ENCODE data around the gene GPBP1.

The GPBP1 gene

GRCh38 chr5:57189515-57189914 is 15.7 kb downstream of the GPBP1 start:
- no peak overlapping the region for H4K91ac ChIP-seq (ENCODE audit: low read depth, low read length)
- H3K23ac ChIP-seq (ENCODE audit: low read length), result no peak overlapping the region
- H3K4me2 ChIP-seq (ENCODE audit: low read length), result no peak overlapping the region
- peak overlapping the region; percentile 27 for H3K4ac ChIP-seq (ENCODE audit: low read depth, low read length)
- H4K12ac ChIP-seq (ENCODE audit: low read depth, low read length), result no peak overlapping the region
- H3K4me1 ChIP-seq (ENCODE audit: control insufficient read depth in 1 of 2, insufficient read depth in 2 of 2, low read length in 2 of 2), result peaks cover 3 to 4% of the 10 kb centered on the region in 2 experiments
- H3K27me3 ChIP-seq (ENCODE audit: insufficient read depth, low read length), result no peaks in the 10 kb centered on the region
- H3K27ac ChIP-seq (ENCODE audit: low read depth, low read length), result no peak overlapping the region
- no peak overlapping the region for H2AFZ ChIP-seq (ENCODE audit: insufficient read depth, low read length, poor library complexity)
- DNase-seq, result no peak
- no peak overlapping the region for H3K18ac ChIP-seq (ENCODE audit: low read length)
- no peaks in the 10 kb centered on the region for H3K9me3 ChIP-seq (ENCODE audit: insufficient read depth, low read depth, low read length)
- WGBS (ENCODE audit: extremely low coverage, insufficient coverage, insufficient read length), result no CpG with 5 or more reads among the region's 3 CpGs
- H3K14ac ChIP-seq (ENCODE audit: low read length), result no peak overlapping the region
- peaks cover 9 to 12% of the 10 kb centered on the region in 2 experiments for H3K36me3 ChIP-seq (ENCODE audit: control insufficient read depth in 1 of 2, insufficient read depth in 2 of 2, low read length in 2 of 2)
- no peaks in the 10 kb centered on the region for H3K79me1 ChIP-seq (ENCODE audit: low read length)
- no peak overlapping the region for H3K9ac ChIP-seq (ENCODE audit: low read length)
- H2BK120ac ChIP-seq (ENCODE audit: insufficient read depth, low read length, poor library complexity), result no peak overlapping the region
- no peak overlapping the region for H3K4me3 ChIP-seq (ENCODE audit: low read depth, low read length)
- H2AK5ac ChIP-seq (ENCODE audit: low read length), result no peak overlapping the region
- H2BK12ac ChIP-seq (ENCODE audit: low read length), result no peak overlapping the region
- peaks cover 34% of the 10 kb centered on the region for H3K79me2 ChIP-seq (ENCODE audit: control insufficient read depth, insufficient read depth, low read length, poor library complexity)
- no peak overlapping the region for H2BK5ac ChIP-seq (ENCODE audit: low read depth, low read length, poor library complexity)
- H4K8ac ChIP-seq (ENCODE audit: low read depth, low read length), result no peak overlapping the region

GRCh38 chr5:57190593-57190992 is 16.7 kb downstream of the GPBP1 start:
- peak overlapping the region; percentile 18 for H4K12ac ChIP-seq (ENCODE audit: low read depth, low read length)
- no peak for DNase-seq
- peaks cover 3 to 4% of the 10 kb centered on the region in 2 experiments for H3K4me1 ChIP-seq (ENCODE audit: control insufficient read depth in 1 of 2, insufficient read depth in 2 of 2, low read length in 2 of 2)
- H3K27ac ChIP-seq (ENCODE audit: low read depth, low read length), result no peak overlapping the region
- H3K9me3 ChIP-seq (ENCODE audit: insufficient read depth, low read depth, low read length), result no peaks in the 10 kb centered on the region
- no peak overlapping the region for H3K14ac ChIP-seq (ENCODE audit: low read length)
- no peak overlapping the region for H2BK5ac ChIP-seq (ENCODE audit: low read depth, low read length, poor library complexity)
- H2AFZ ChIP-seq (ENCODE audit: insufficient read depth, low read length, poor library complexity), result no peak overlapping the region
- H3K4ac ChIP-seq (ENCODE audit: low read depth, low read length), result peak overlapping the region; percentile 99
- no peaks in the 10 kb centered on the region for H3K27me3 ChIP-seq (ENCODE audit: insufficient read depth, low read length)
- H3K23ac ChIP-seq (ENCODE audit: low read length), result no peak overlapping the region
- peaks cover 30% of the 10 kb centered on the region for H3K79me2 ChIP-seq (ENCODE audit: control insufficient read depth, insufficient read depth, low read length, poor library complexity)
- no peaks in the 10 kb centered on the region for H3K79me1 ChIP-seq (ENCODE audit: low read length)
- H3K9ac ChIP-seq (ENCODE audit: low read length), result no peak overlapping the region
- no peak overlapping the region for H3K4me2 ChIP-seq (ENCODE audit: low read length)
- H2AK5ac ChIP-seq (ENCODE audit: low read length), result no peak overlapping the region
- WGBS (ENCODE audit: extremely low coverage, insufficient coverage, insufficient read length), result no CpG with 5 or more reads among the region's 2 CpGs
- no peak overlapping the region for H2BK120ac ChIP-seq (ENCODE audit: insufficient read depth, low read length, poor library complexity)
- no peak overlapping the region for H4K91ac ChIP-seq (ENCODE audit: low read depth, low read length)
- no peak overlapping the region for H3K18ac ChIP-seq (ENCODE audit: low read length)
- H3K4me3 ChIP-seq (ENCODE audit: low read depth, low read length), result no peak overlapping the region
- H3K36me3 ChIP-seq (ENCODE audit: control insufficient read depth in 1 of 2, insufficient read depth in 2 of 2, low read length in 2 of 2), result peaks cover 11 to 12% of the 10 kb centered on the region in 2 experiments
- H4K8ac ChIP-seq (ENCODE audit: low read depth, low read length), result no peak overlapping the region
- no peak overlapping the region for H2BK12ac ChIP-seq (ENCODE audit: low read length)

- Histone ChIP-seq H2AK5ac (ENCODE audit: low read length) (no peak overlapping the region), H3K27ac (ENCODE audit: low read depth, low read length) (no peak overlapping the region), H3K36me3 (ENCODE audit: control insufficient read depth in 1 of 2, insufficient read depth in 2 of 2, low read length in 2 of 2) (peaks cover 11 to 12% of the 10 kb centered on the region in 2 experiments), H3K23ac (ENCODE audit: low read length) (no peak overlapping the region), H4K8ac (ENCODE audit: low read depth, low read length) (no peak overlapping the region), H3K4me3 (ENCODE audit: low read depth, low read length) (no peak overlapping the region), H3K18ac (ENCODE audit: low read length) (no peak overlapping the region), H3K4ac (ENCODE audit: low read depth, low read length) (peak overlapping the region; percentile 99), H2BK12ac (ENCODE audit: low read length) (no peak overlapping the region), H4K91ac (ENCODE audit: low read depth, low read length) (no peak overlapping the region), H3K4me1 (ENCODE audit: control insufficient read depth in 1 of 2, insufficient read depth in 2 of 2, low read length in 2 of 2) (peaks cover 3 to 4% of the 10 kb centered on the region in 2 experiments), H2BK120ac (ENCODE audit: insufficient read depth, low read length, poor library complexity) (no peak overlapping the region), H3K79me1 (ENCODE audit: low read length) (no peaks in the 10 kb centered on the region), H3K9me3 (ENCODE audit: insufficient read depth, low read depth, low read length) (no peaks in the 10 kb centered on the region), H3K79me2 (ENCODE audit: control insufficient read depth, insufficient read depth, low read length, poor library complexity) (peaks cover 27% of the 10 kb centered on the region), H3K9ac (ENCODE audit: low read length) (no peak overlapping the region), H4K12ac (ENCODE audit: low read depth, low read length) (no peak overlapping the region), H2AFZ (ENCODE audit: insufficient read depth, low read length, poor library complexity) (no peak overlapping the region), H3K27me3 (ENCODE audit: insufficient read depth, low read length) (no peaks in the 10 kb centered on the region), H3K14ac (ENCODE audit: low read length) (no peak overlapping the region), H3K4me2 (ENCODE audit: low read length) (no peak overlapping the region), H2BK5ac (ENCODE audit: low read depth, low read length, poor library complexity) (no peak overlapping the region)
- no CpG with 5 or more reads among the region's 5 CpGs for WGBS (ENCODE audit: extremely low coverage, insufficient coverage, insufficient read length)
- peak; percentile 41 to 61 for DNase-seq
Observed at GRCh38 chr5:57191163-57191562, 17.3 kb downstream of the GPBP1 start.

- H3K4me3 ChIP-seq (ENCODE audit: low read depth, low read length), result no peak overlapping the region
- H3K4me1 ChIP-seq (ENCODE audit: control insufficient read depth in 1 of 2, insufficient read depth in 2 of 2, low read length in 2 of 2), result peaks cover 3 to 4% of the 10 kb centered on the region in 2 experiments
- H2BK120ac ChIP-seq (ENCODE audit: insufficient read depth, low read length, poor library complexity), result no peak overlapping the region
- H3K23ac ChIP-seq (ENCODE audit: low read length), result no peak overlapping the region
- H3K79me1 ChIP-seq (ENCODE audit: low read length), result no peaks in the 10 kb centered on the region
- WGBS (ENCODE audit: extremely low coverage, insufficient coverage, insufficient read length), result no CpG with 5 or more reads among the region's 2 CpGs
- H2BK5ac ChIP-seq (ENCODE audit: low read depth, low read length, poor library complexity), result no peak overlapping the region
- H3K27ac ChIP-seq (ENCODE audit: low read depth, low read length), result no peak overlapping the region
- no peak overlapping the region for H4K91ac ChIP-seq (ENCODE audit: low read depth, low read length)
- H3K4ac ChIP-seq (ENCODE audit: low read depth, low read length), result peak overlapping the region; percentile 79
- H2BK12ac ChIP-seq (ENCODE audit: low read length), result no peak overlapping the region
- peaks cover 24% of the 10 kb centered on the region for H3K79me2 ChIP-seq (ENCODE audit: control insufficient read depth, insufficient read depth, low read length, poor library complexity)
- H3K9me3 ChIP-seq (ENCODE audit: insufficient read depth, low read depth, low read length), result no peaks in the 10 kb centered on the region
- H3K36me3 ChIP-seq (ENCODE audit: control insufficient read depth in 1 of 2, insufficient read depth in 2 of 2, low read length in 2 of 2), result peaks cover 9 to 15% of the 10 kb centered on the region in 2 experiments
- no peak overlapping the region for H4K12ac ChIP-seq (ENCODE audit: low read depth, low read length)
- no peak overlapping the region for H3K14ac ChIP-seq (ENCODE audit: low read length)
- DNase-seq, result no peak
- no peak overlapping the region for H3K18ac ChIP-seq (ENCODE audit: low read length)
- no peak overlapping the region for H2AFZ ChIP-seq (ENCODE audit: insufficient read depth, low read length, poor library complexity)
- H3K27me3 ChIP-seq (ENCODE audit: insufficient read depth, low read length), result no peaks in the 10 kb centered on the region
- no peak overlapping the region for H2AK5ac ChIP-seq (ENCODE audit: low read length)
- no peak overlapping the region for H4K8ac ChIP-seq (ENCODE audit: low read depth, low read length)
- H3K4me2 ChIP-seq (ENCODE audit: low read length), result no peak overlapping the region
- H3K9ac ChIP-seq (ENCODE audit: low read length), result no peak overlapping the region
Observed at GRCh38 chr5:57191986-57192385, 18.1 kb downstream of the GPBP1 start.
